ENCODE results near the gene OMP.

OMP gene

DNA sequence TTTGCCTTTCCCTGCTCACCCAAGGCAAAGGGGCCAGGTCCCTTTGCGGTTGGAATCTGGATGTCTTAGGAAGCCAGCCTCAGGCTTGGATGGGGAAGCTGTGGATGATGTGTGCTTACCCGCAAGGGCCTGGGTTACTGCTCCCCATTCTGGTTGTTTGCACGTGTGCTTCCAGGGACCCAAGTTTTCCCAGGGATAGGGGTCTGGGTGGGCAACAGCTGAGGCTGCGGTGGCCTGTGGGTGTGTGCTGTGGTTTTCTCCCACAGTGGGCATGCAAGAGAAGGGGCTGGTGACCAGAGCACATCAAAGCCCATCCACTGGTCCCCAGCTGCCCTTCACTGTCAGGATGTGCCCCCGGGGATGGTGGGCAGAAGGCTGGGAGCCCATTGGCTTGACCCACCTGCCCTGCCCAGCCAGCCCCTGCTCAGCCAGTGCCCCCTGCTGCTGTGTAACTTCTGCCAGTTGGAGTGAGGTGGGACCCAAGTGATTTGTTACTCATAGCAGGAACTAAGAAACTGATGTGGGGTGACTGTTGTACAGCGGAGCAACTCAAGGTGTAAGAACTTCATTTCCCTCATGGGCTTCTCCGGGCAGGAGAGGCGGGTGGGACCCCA lies 32.6 kb upstream of the OMP start:
- no peak for DNase-seq

DNA sequence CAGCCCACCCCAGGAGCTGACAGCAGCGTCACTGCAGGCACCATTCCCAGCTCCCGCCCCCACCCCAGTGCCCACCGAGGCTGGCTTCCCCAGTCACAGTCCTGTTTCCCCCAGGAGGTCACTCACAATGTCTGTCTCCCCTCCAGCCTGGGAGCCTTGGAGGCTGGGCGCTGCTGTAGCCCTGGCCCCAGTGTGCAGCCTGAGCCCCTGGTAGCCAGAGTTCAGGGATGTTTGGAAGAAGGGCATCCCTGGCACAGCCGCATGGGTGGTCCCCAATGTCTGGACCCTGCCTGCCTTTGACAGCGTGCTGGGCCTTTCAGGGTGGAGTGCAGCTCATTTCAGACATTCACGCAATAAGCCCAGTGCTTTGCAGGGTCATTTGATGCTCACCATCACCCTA lies 31.6 kb upstream of the OMP start:
- DNase-seq, result no peak

GRCh38 chr11:77071671-77072605 lies 30.7 kb upstream of the OMP start:
- DNase-seq, result no peak

DNA sequence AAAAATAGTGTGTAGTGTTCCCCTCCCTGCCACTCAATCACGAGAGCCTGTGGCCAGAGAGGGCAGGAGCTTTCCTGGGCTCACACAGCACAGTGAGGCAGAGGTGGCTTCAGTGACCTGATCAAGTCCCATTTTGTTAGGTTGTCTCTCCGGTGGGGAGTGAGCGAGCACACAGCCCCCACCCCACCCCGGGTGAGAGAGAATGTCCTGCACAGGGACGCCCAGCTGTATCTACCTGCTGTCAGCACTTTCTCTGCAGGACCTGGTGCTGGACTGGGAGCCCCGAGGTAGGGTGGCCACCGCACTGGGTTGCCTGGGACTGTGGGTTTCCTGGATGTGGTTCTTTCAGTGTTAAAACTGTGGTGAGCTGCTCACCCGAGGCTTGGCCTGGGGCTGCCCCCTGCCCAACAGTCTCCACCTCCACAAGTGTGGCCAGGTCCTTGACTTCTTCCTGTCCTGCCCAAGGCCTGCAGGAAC lies 29.8 kb upstream of the OMP start:
- no peak for DNase-seq

DNA sequence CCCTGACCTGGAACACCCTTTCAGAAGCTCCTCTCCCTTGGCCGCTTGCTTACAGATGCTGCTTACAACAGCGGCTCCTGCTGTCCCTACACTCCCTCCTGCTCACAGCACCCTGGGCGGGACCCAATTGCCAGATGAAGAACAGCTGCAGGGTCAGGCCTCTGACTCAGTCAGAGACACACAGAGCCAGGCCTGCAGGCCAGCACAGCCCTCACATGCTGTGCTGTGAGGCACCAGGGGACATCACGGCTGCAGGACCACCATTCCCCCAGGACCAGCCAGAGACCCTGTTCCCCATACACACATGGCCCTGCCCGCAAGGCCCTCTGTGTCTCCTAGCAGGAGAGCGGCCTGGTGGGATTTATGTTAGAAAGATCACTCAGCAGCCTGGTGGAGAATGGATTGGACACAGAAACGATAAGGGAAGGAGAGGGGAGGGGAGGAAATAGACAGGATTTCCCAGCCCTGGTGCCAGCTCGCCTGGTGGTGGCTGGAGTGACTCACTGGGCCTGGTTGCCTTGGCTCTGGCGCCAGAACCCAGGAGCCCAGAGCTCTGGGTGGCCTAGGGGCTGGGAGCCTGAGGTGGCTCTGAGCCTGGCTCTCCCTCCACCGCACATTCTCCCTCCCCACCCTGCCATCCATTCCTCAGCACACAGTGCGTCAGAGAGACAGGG lies 29.2 kb upstream of the OMP start:
- DNase-seq, result no peak

DNA sequence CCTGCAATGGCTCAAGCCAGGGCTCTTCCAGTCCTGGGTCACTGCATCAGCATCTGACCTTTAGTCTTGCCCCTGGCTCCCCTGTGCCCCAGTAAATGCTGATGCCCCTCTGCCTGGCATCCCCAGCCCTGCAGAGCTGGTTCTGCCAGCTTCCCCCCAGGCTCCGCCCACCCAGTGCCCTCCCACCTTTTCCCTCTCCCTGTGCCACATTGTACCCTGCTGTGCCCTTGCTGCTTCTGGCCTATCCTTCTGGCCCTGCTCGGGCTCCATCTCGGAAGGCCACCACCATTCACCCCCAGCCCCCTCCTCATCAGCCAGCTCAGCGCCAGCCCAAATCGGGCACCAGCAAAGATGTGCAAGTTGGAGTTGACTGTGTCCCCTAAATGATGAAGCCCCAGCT lies 28.4 kb upstream of the OMP start:
- no peak for DNase-seq

DNA sequence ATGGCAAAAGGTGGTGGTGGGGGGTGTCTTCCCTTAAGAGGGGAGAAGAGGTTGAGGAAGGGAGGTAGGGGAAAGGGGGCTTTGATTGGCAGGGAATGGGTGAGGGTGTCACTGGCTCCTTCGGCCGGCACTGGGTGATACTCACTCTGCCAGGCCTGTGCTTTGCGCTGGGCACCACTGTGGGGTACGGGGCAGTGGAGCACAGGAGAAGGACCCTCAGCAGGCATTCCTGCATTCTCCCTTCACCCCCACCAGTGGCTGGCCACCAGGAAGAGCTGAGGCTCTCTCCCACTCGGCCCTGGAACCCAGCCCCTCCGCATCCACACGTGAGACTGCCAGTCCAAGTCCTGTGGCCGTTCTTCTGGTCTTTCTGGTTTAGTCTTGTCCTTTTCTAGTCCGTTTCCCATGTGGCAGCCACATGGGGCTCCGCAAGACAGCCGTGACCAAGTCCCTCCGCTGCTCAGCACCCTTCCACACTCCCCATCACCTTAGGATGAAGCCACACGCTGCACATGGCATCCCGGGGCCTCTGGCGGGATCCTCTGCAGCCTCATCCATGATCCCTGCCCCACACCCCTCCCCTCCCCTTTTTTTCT lies 27.9 kb upstream of the OMP start:
- DNase-seq, result no peak

DNA sequence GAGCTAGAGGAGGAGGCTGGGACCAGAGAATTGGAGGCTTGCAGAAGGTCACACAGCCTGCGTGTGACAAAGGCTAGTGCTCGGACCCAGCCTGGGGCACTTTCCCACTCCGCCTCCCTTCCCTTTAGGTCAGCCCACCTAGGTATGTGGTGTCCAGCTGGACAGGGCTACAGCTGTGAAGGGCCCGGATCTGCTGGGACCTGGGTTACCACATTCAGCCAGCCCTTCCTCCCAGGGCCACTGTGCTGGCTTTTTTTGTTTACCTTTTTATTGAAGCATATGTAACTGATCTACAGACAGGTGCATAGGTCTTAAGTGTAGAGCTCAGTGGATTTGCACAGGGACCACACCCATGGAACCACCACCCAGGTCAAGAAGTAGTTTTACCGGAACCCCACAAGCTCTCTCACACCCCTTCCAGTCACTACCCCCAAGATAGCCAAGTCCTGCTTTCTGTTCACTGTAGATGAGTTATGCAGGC lies 27.2 kb upstream of the OMP start:
- DNase-seq, result no peak

DNA sequence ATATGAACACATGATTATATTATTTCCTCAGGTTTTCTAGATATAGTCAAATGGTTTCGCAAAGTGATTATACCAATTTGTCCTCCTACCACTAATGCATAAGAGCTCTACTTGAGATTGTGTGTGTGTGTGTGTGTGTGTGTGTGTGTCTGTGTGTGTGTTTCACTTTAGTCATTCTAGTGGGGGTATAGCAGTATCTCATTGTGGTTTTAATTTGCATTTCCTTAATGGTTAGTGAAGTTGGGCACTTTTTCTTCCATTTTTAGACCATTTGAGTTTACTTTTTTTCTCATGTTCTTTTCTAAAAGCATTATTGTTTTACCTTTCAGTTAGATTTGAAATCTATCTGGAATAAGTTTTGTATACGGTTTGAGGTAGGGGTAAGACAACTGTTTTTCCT lies 23.0 kb upstream of the OMP start:
- no peak for DNase-seq

GRCh38 chr11:77080643-77081210 lies 21.9 kb upstream of the OMP start:
- no peak for DNase-seq

DNA sequence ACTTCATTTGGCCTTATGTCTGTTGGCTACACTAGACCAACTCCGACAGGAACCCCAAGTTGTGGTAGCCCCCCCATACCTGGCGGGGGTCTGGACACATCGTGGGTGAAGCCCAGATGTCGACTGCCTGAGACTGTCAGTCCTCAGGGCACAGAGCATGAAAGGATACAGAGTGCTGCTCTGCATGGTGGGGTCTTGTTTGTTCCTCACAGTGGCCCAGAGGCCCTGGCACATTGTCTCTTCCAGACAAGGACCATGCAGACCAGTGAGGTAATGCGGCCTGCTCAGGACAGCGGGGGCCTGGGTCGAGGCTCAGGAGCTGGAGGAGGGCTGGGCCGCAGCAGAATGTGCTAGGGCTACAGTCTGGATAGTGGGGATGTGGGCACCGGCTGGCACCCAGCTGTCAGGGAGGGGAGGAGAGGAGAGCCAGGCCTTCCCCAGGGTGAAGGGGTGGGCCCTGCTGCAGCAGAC lies 21.2 kb upstream of the OMP start:
- DNase-seq, result no peak

DNA sequence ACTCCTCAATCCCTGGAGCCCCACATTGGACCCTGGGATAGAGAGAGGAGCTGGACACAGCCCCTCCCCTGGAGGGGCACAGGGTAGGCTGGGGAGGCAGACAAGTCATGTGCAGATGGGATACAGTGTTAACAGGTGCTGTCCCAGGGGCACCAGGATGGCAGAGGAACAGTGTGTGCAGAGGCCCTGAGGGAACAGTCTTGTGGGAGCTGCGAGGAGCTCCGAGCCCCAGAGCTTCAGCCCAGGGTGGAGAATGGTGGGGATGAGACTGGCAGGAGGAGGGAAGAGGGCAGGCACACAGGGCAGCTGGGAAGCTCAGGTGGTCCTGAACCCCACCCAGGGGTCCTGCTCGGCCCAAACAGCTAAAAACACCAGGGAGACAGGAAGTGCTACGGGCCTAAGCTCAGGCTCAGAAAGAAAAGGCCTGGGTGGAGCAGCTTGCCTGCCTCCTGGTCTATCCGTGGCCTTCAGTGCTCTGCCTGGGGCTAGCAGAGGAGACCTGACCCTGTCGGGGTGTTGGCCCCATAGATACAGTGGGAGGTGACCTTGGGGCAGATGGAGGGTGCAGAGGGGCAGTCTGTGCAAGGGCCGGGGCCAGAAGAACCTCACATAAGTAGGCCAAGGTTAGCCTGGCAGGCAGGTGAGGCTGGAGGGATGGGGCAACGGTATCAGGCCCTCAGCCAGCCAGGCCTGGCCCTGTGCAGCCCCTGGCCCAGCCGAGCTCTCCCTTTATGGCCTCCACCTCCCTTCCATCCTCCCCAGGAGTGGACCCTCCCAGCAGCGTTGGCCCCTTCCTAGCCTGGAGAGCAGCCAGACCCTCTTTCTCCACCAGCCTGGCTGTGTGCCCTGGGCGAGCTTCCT lies 20.4 kb upstream of the OMP start:
- DNase-seq, result no peak

- peak; percentile 36 for DNase-seq
Measured at GRCh38 chr11:77082838-77083565, 19.6 kb upstream of the OMP start.

DNA sequence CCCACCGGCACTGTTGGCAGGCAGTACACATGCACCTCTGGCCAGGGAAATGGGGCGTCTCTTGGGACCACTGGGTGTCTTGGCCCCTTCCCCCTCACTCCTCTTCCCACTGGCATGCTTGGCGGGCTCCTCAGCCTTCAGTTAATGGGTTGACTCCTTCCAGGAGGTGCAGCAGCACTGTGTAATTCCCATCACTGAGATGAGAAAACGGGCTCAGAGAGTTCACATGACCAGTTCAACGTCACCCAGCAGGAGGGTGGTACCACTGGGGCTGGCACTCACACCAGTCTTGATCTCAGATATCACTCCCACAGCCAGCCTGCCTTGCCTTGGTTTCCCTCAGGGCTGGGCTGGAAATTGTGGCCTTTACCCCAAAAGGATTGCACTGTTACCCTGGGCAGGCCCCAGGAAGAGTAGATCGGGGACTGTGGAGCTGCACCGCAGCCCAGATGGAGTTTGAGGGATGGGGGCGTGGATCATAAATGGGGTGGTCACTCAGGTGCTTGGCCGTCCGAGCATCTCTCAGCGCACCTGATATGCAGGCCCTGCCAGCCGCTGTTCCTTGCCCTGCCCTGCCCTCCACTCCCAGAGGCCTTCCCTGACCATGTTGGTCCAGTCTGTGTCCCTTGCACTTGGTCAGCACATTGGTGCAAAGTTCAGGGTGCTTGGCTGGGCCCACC lies 18.9 kb upstream of the OMP start:
- no peak for DNase-seq

GRCh38 chr11:77084581-77085191 lies 18.0 kb upstream of the OMP start:
- DNase-seq, result no peak

- DNase-seq, result no peak
Measured at GRCh38 chr11:77085652-77086051, 17.0 kb upstream of the OMP start.

DNA sequence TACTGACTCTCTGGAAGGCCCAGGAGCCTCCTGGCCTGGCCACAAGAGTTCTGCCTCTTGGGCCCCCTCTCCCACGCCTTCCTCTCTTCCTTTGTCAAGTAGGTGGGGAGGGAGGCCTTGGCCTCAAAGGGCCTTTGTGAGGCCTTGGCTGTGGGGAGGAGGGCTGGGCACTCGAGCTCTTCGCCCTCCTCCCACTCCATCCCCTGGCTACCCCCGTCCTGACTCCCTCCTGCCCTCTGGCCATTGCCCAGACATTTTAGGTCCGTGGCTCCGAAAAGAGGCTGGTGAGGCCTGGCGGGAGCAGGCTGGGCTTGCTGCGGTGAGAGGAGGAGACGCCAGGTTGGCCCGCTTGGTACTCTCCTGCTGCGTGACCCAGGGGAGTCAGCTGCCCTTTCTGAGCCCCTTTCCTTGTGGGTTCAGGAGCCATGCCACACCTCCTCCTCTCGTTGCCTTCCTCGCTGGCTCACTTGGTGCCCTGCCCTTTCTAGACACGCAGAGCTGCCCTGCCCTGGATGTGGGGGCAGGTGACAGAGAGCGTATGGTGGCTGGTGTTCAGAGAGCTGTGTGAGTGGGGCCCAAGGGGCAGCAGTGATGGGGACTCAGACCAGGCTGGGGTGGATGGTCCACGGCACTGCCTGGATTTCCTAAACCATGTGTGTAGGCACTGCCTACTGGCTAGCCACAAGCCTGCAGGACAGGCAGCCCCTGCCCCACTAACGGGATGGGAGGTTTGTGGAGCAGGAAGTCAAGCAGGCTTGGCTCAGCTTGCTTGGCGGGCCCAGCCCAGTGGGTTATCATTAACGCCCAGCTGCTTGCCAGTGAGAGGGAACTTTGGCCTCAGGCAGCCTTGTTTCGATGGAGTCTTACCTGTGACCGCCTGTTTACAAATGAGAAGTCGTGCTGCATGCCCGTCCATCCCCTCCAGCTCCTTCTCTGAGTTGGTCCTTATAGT lies 15.8 kb upstream of the OMP start:
- no peak for DNase-seq

- DNase-seq, result no peak
Measured at GRCh38 chr11:77087723-77088225, 14.9 kb upstream of the OMP start.

All from stimulated activated naive CD4-positive, alpha-beta T cell treated with Interleukin-2 at 50 U/mL for 16 hours (primary cell).